Fibroblast of lung (primary cell): ENCODE results near the gene POU3F3. TPM values are rescaled to one million over a fixed set of nuclear protein-coding genes. Genes with fewer than 3 reads are reported as not detected.

ENCODE experiments used
- DNase-seq, 2 donors: peaks; one replicate each; pipeline versions ENCODE4 v3.0.0 to v3.0.0-alpha.2; 2010; ENCODE audit warnings: low read depth in 2 of 2
- H2AFZ ChIP-seq: 2 replicates; pipeline ENCODE4 v1.5.1; 2012; ENCODE audit warnings: low read length, control low read depth, inconsistent platforms
- H3K27ac ChIP-seq: 2 replicates; pipeline ENCODE4 v1.5.1; 2011; ENCODE audit warnings: low read length, control low read depth; ENCODE audit not compliant: insufficient read depth
- H3K27me3 ChIP-seq: 2 replicates; pipeline ENCODE4 v1.5.1; 2011; ENCODE audit warnings: mild to moderate bottlenecking, low read length; ENCODE audit not compliant: control insufficient read depth, insufficient read depth
- H3K36me3 ChIP-seq: 2 replicates; pipeline ENCODE4 v1.5.1; 2011; ENCODE audit warnings: low read length; ENCODE audit not compliant: control insufficient read depth, insufficient read depth
- H3K4me1 ChIP-seq: 2 replicates; pipeline ENCODE4 v1.5.1; 2011; ENCODE audit warnings: low read length; ENCODE audit not compliant: control insufficient read depth, insufficient read depth; ENCODE audit errors: extremely low read depth
- H3K4me2 ChIP-seq: 2 replicates; pipeline ENCODE4 v1.5.1; 2011; ENCODE audit warnings: low read length, control low read depth; ENCODE audit not compliant: insufficient read depth; ENCODE audit errors: extremely low read depth
- H3K4me3 ChIP-seq, 4 experiments: fragments of 200-600 bp in 1 of 4; sonication (generic) in 1 of 4; replicated peaks in 1 of 4; 2 replicates each; pipeline ENCODE4 v1.5.1; 2011 to 2016; ENCODE audit warnings: low read length in 4 of 4, low read depth in 3 of 4, mild to moderate bottlenecking in 3 of 4, control low read depth in 2 of 4, inconsistent platforms in 1 of 4, mixed read lengths in 1 of 4; ENCODE audit not compliant: insufficient read depth in 1 of 4; ENCODE audit errors: control extremely low read depth in 1 of 4
- H3K79me2 ChIP-seq: 2 replicates; pipeline ENCODE4 v1.5.1; 2012; ENCODE audit warnings: mild to moderate bottlenecking, low read length, inconsistent platforms; ENCODE audit not compliant: control insufficient read depth, insufficient read depth
- H3K9ac ChIP-seq: 2 replicates; pipeline ENCODE4 v1.5.1; 2011; ENCODE audit warnings: mild to moderate bottlenecking, low read length, control low read depth; ENCODE audit not compliant: insufficient read depth
- H3K9me3 ChIP-seq: 2 replicates; pipeline ENCODE4 v1.5.1; 2012; ENCODE audit warnings: low read depth, low read length; ENCODE audit not compliant: control insufficient read depth, insufficient read depth
- H4K20me1 ChIP-seq: 2 replicates; pipeline ENCODE4 v1.5.1; 2011; ENCODE audit warnings: low read length; ENCODE audit not compliant: control insufficient read depth, insufficient read depth; ENCODE audit errors: extremely low read depth
- CTCF ChIP-seq, 2 donors: IDR thresholded peaks in 1 of 2; conservative IDR thresholded peaks in 1 of 2; 1 replicate in 1 of 2; 2 replicates in 1 of 2; pipeline ENCODE4 v1.5.1; 2011 to 2012; ENCODE audit warnings: low read length in 2 of 2, control low read depth in 1 of 2, inconsistent platforms in 1 of 2, low read depth in 1 of 2, mild to moderate bottlenecking in 1 of 2
- EZH2 ChIP-seq: IDR thresholded peaks from 2 replicates; pipeline ENCODE4 v1.5.1; 2012; ENCODE audit warnings: low read length, control low read depth, mild to moderate bottlenecking; ENCODE audit errors: missing control alignments
- polyA plus RNA-seq, 2 donors: library from polyadenylated mRNA; depleted of rRNA in 1 of 2; stranded (reverse) in 1 of 2; unstranded in 1 of 2; fragments of >200 nt; gene quantifications; 2 replicates each; pipeline ENCODE4 v1.2.1, GENCODE V29; 2011 to 2012; ENCODE audit warnings: missing spikeins in 1 of 2
- total RNA-seq: library from RNA; depleted of rRNA; stranded (reverse); fragments of >200 nt; gene quantifications from 2 replicates; pipeline ENCODE4 v1.2.1, GENCODE V29; 2014

POU3F3 gene
- total and polyA plus RNA-seq, 2 donors (not counting 1 experiment from before 2014, with no cell fraction given) = 0.01 TPM; not detected in 1

GRCh38 chr2:104859766-104860450 lies 6.0 kb downstream of the POU3F3 start:
- H2AFZ ChIP-seq = no peak overlapping the region
- H3K27me3 ChIP-seq = peaks cover 33% of the 10 kb centered on the region

GRCh38 chr2:104860451-104860790 lies 6.5 kb downstream of the POU3F3 start:
- no peak overlapping the region for H3K9ac ChIP-seq
- peak in 1 of 2 donors; percentile 42 for DNase-seq
- H3K27ac ChIP-seq = no peak overlapping the region
- no peaks in the 10 kb centered on the region for H4K20me1 ChIP-seq
- H3K4me2 ChIP-seq = no peak overlapping the region
- no peaks in the 10 kb centered on the region for H3K4me1 ChIP-seq
- peaks cover 35% of the 10 kb centered on the region for H3K27me3 ChIP-seq
- H2AFZ ChIP-seq = no peak overlapping the region
- no peak overlapping the region for H3K4me3 ChIP-seq
- H3K36me3 ChIP-seq = no peaks in the 10 kb centered on the region
- H3K9me3 ChIP-seq = no peaks in the 10 kb centered on the region
- H3K79me2 ChIP-seq = no peaks in the 10 kb centered on the region
- TF ChIP-seq CTCF (conservative IDR thresholded peaks at IDR 0.05 in 1 of 2, IDR thresholded peaks at IDR 0.05 in 1 of 2; ENCODE audit: low read depth in 1 of 2, low read length in 2 of 2) (no peak), EZH2 (no peak)

More at GRCh38 chr2:104859766-104860450, 6.0 kb downstream of the POU3F3 start:
- H3K9me3 ChIP-seq = no peaks in the 10 kb centered on the region
- DNase-seq = peak in 1 of 2 donors; percentile 21
- H4K20me1 ChIP-seq = no peaks in the 10 kb centered on the region
- H3K27ac ChIP-seq = no peak overlapping the region
- no peaks in the 10 kb centered on the region for H3K36me3 ChIP-seq
- no peak overlapping the region for H3K9ac ChIP-seq
- H3K4me2 ChIP-seq = no peak overlapping the region
- H3K79me2 ChIP-seq = no peaks in the 10 kb centered on the region
- no peak for TF ChIP-seq EZH2
- TF ChIP-seq CTCF (conservative IDR thresholded peaks at IDR 0.05 in 1 of 2, IDR thresholded peaks at IDR 0.05 in 1 of 2; ENCODE audit: low read depth in 1 of 2, low read length in 2 of 2) = no peak
- no peaks in the 10 kb centered on the region for H3K4me1 ChIP-seq
- no peak overlapping the region for H3K4me3 ChIP-seq

- no peak overlapping the region for H3K4me2 ChIP-seq
- no peaks in the 10 kb centered on the region for H3K36me3 ChIP-seq
- DNase-seq = no peak
- H3K4me1 ChIP-seq = no peaks in the 10 kb centered on the region
- no peak overlapping the region for H2AFZ ChIP-seq
- no peaks in the 10 kb centered on the region for H3K79me2 ChIP-seq
- no peaks in the 10 kb centered on the region for H4K20me1 ChIP-seq
- H3K9ac ChIP-seq = no peak overlapping the region
- no peaks in the 10 kb centered on the region for H3K9me3 ChIP-seq
- no peak overlapping the region for H3K27ac ChIP-seq
- peak; percentile 32 for TF ChIP-seq EZH2
- TF ChIP-seq CTCF (conservative IDR thresholded peaks at IDR 0.05 in 1 of 2, IDR thresholded peaks at IDR 0.05 in 1 of 2; ENCODE audit: low read depth in 1 of 2, low read length in 2 of 2) = no peak
- peaks cover 39% of the 10 kb centered on the region for H3K27me3 ChIP-seq
- H3K4me3 ChIP-seq = no peak overlapping the region
Measured at GRCh38 chr2:104861351-104862057, 7.6 kb downstream of the POU3F3 start.
